ENCODE data around the gene EHBP1L1.

The EHBP1L1 gene

GRCh38 chr11:65537620-65538231 lies 38.1 kb upstream of the EHBP1L1 start:
- Histone ChIP-seq H3K27me3 (ENCODE audit: insufficient read depth, low read length, poor library complexity) (no peaks in the 10 kb centered on the region), H3K9me3 (ENCODE audit: insufficient read depth, low read length, severe bottlenecking) (no peaks in the 10 kb centered on the region), H3K4me2 (ENCODE audit: insufficient read depth, low read length) (no peak overlapping the region), H3K9ac (ENCODE audit: low read depth, low read length) (no peak overlapping the region), H3K4me1 (ENCODE audit: insufficient read depth, low read length) (peaks cover 20% of the 10 kb centered on the region), H3K4me3 (ENCODE audit: low read depth in 1 of 2, low read length in 2 of 2) (no peak overlapping the region), H3K79me2 (ENCODE audit: insufficient read depth, low read length) (no peaks in the 10 kb centered on the region), H2AFZ (ENCODE audit: low read depth, low read length) (no peak overlapping the region), H4K20me1 (ENCODE audit: insufficient read depth, low read length) (0 out of 2 replicates have a peak, but pooled peaks cover 4% of the 10 kb centered on the region), H3K36me3 (ENCODE audit: insufficient read depth, low read length) (peaks cover 36% of the 10 kb centered on the region), H3K27ac (ENCODE audit: low read length) (no peak overlapping the region)
- no peak for ATAC-seq (ENCODE audit: insufficient read depth, low read depth)
- no peak for DNase-seq
- TF ChIP-seq CTCF (IDR thresholded peaks at IDR 0.05; ENCODE audit: borderline replicate concordance, extremely low read depth, low read length, poor library complexity, severe bottlenecking): no peak

- DNase-seq: no peak
- Histone ChIP-seq H3K4me1 (ENCODE audit: insufficient read depth, low read length) (peaks cover 20% of the 10 kb centered on the region), H3K36me3 (ENCODE audit: insufficient read depth, low read length) (peaks cover 31% of the 10 kb centered on the region), H4K20me1 (ENCODE audit: insufficient read depth, low read length) (0 out of 2 replicates have a peak, but pooled peaks cover 4% of the 10 kb centered on the region), H3K27ac (ENCODE audit: low read length) (no peak overlapping the region), H3K9me3 (ENCODE audit: insufficient read depth, low read length, severe bottlenecking) (no peaks in the 10 kb centered on the region), H3K79me2 (ENCODE audit: insufficient read depth, low read length) (no peaks in the 10 kb centered on the region), H3K4me2 (ENCODE audit: insufficient read depth, low read length) (no peak overlapping the region), H3K27me3 (ENCODE audit: insufficient read depth, low read length, poor library complexity) (no peaks in the 10 kb centered on the region), H3K9ac (ENCODE audit: low read depth, low read length) (no peak overlapping the region), H3K4me3 (ENCODE audit: low read depth in 1 of 2, low read length in 2 of 2) (no peak overlapping the region), H2AFZ (ENCODE audit: low read depth, low read length) (no peak overlapping the region)
- ATAC-seq (ENCODE audit: insufficient read depth, low read depth): no peak
- TF ChIP-seq CTCF (IDR thresholded peaks at IDR 0.05; ENCODE audit: borderline replicate concordance, extremely low read depth, low read length, poor library complexity, severe bottlenecking) (no peak), EZH2 (IDR thresholded peaks at IDR 0.05; ENCODE audit: borderline replicate concordance, low read depth, low read length, severe bottlenecking) (no peak)
Observed at GRCh38 chr11:65538232-65538914, 37.5 kb upstream of the EHBP1L1 start.

- TF ChIP-seq EZH2 (IDR thresholded peaks at IDR 0.05; ENCODE audit: borderline replicate concordance, low read depth, low read length, severe bottlenecking): no peak
- TF ChIP-seq CTCF (IDR thresholded peaks at IDR 0.05; ENCODE audit: borderline replicate concordance, extremely low read depth, low read length, poor library complexity, severe bottlenecking): no peak
- peaks cover 31% of the 10 kb centered on the region for H3K36me3 ChIP-seq (ENCODE audit: insufficient read depth, low read length)
- H3K27me3 ChIP-seq (ENCODE audit: insufficient read depth, low read length, poor library complexity): no peaks in the 10 kb centered on the region
- no peak for ATAC-seq (ENCODE audit: insufficient read depth, low read depth)
- no peak overlapping the region for H3K27ac ChIP-seq (ENCODE audit: low read length)
- H3K79me2 ChIP-seq (ENCODE audit: insufficient read depth, low read length): no peaks in the 10 kb centered on the region
- H3K9ac ChIP-seq (ENCODE audit: low read depth, low read length): no peak overlapping the region
- no peak overlapping the region for H3K4me3 ChIP-seq (ENCODE audit: low read depth in 1 of 2, low read length in 2 of 2)
- H3K4me2 ChIP-seq (ENCODE audit: insufficient read depth, low read length): no peak overlapping the region
- peaks cover 20% of the 10 kb centered on the region for H3K4me1 ChIP-seq (ENCODE audit: insufficient read depth, low read length)
- 0 out of 2 replicates have a peak, but pooled peaks cover 4% of the 10 kb centered on the region for H4K20me1 ChIP-seq (ENCODE audit: insufficient read depth, low read length)
- no peak overlapping the region for H2AFZ ChIP-seq (ENCODE audit: low read depth, low read length)
- no peak for DNase-seq
- H3K9me3 ChIP-seq (ENCODE audit: insufficient read depth, low read length, severe bottlenecking): no peaks in the 10 kb centered on the region
Observed at GRCh38 chr11:65538915-65539743, 36.7 kb upstream of the EHBP1L1 start.

Data from DND-41 (cell line).